NT2/D1 (cell line): ENCODE data around the gene TUBGCP6.

Experiments
- SUZ12 ChIP-seq: IDR thresholded peaks from 2 replicates; pipeline ENCODE4 v1.6.1; 2011; ENCODE audit not compliant: insufficient read length, insufficient read depth; ENCODE audit errors: extremely low read depth
- YY1 ChIP-seq: IDR thresholded peaks from 2 replicates; pipeline ENCODE4 v1.6.1; 2011; ENCODE audit not compliant: insufficient read length, insufficient read depth
- ZNF274 ChIP-seq: IDR thresholded peaks from 2 replicates; pipeline ENCODE4 v1.6.1; 2011; ENCODE audit warnings: mild to moderate bottlenecking, low read depth, low read length

GRCh38 chr22:50197856-50198623 is 46.8 kb downstream of the TUBGCP6 start:
- no peak for TF ChIP-seq YY1
- TF ChIP-seq SUZ12, result no peak
- TF ChIP-seq ZNF274, result no peak
